Gastrocnemius medialis (tissue), 4 donors: ENCODE measurements around the gene ME3.

Experiments
- POLR2A ChIP-seq, 2 donors: fragments of 450-650 bp; IDR thresholded peaks; one replicate each; pipeline ENCODE4 v1.6.1; 2017; ENCODE audit warnings: antibody characterized with exemption in 2 of 2, mild to moderate bottlenecking in 2 of 2, moderate library complexity in 2 of 2
- TF ChIP-seq, protein P1 (sequence below), 5 experiments: fragments of 450-650 bp in 3 of 5; fragments of 200-600 bp in 2 of 5; sonication (generic) in 2 of 5; IDR thresholded peaks in 4 of 5; conservative IDR thresholded peaks in 1 of 5; 1 replicate in 4 of 5; 2 replicates in 1 of 5; pipeline ENCODE4 v1.5.1; 2016 to 2019; ENCODE audit warnings: antibody characterized with exemption in 5 of 5, mild to moderate bottlenecking in 3 of 5, moderate library complexity in 3 of 5

DNA sequence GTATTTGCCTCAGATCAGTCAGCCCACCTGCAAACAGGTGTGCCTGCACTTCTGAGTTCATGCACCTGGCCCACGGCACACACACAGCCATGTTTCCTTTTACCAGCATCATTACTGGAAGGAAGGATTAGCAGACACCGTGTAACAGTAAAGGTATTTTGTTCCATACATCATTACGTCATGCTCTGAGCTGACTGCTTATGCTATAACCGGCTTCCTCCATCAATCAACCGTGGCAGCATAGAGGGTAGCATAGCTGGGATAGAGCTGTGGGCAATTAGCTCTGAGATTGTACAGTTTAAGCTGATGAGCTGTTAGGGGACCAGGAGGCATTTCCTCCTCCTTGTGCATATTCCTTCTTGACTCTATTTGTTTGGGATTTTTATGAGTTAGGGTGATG is 102.4 kb downstream of the ME3 start:
- TF ChIP-seq, protein P1, sequence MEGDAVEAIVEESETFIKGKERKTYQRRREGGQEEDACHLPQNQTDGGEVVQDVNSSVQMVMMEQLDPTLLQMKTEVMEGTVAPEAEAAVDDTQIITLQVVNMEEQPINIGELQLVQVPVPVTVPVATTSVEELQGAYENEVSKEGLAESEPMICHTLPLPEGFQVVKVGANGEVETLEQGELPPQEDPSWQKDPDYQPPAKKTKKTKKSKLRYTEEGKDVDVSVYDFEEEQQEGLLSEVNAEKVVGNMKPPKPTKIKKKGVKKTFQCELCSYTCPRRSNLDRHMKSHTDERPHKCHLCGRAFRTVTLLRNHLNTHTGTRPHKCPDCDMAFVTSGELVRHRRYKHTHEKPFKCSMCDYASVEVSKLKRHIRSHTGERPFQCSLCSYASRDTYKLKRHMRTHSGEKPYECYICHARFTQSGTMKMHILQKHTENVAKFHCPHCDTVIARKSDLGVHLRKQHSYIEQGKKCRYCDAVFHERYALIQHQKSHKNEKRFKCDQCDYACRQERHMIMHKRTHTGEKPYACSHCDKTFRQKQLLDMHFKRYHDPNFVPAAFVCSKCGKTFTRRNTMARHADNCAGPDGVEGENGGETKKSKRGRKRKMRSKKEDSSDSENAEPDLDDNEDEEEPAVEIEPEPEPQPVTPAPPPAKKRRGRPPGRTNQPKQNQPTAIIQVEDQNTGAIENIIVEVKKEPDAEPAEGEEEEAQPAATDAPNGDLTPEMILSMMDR (IDR thresholded peaks at IDR 0.05 in 4 of 5, conservative IDR thresholded peaks at IDR 0.05 in 1 of 5), result no peak
- no peak for TF ChIP-seq POLR2A (IDR thresholded peaks at IDR 0.05)
